Neural cell (in vitro differentiated cells): ENCODE results near the gene TRAT1. TPM values are rescaled to one million over a fixed set of nuclear protein-coding genes. Genes with fewer than 3 reads are reported as not detected.
A peak's percentile ranks its signal among the peaks of the same experiment; 100 is the strongest.

ENCODE experiments used
- H2AFZ ChIP-seq: fragments of 200-600, 300-800 bp; sonication (generic), shearing (Covaris generic); 2 replicates; pipeline ENCODE4 v1.6.0; 2014; ENCODE audit warnings: low read depth, mild to moderate bottlenecking, antibody characterized with exemption, low read length, moderate library complexity
- H3F3A ChIP-seq: fragments of 200-600 bp; shearing (Covaris generic); 2 replicates; pipeline ENCODE4 v1.6.1; 2016; ENCODE audit warnings: mild to moderate bottlenecking, moderate library complexity, mixed read lengths, antibody characterized with exemption, low read length; ENCODE audit not compliant: insufficient read depth, poor library complexity, severe bottlenecking
- H3K27ac ChIP-seq: fragments of 200-600, 300-800 bp; sonication (generic), shearing (Covaris generic); 2 replicates; pipeline ENCODE4 v1.5.1; 2014; ENCODE audit warnings: mild to moderate bottlenecking, low read length, moderate library complexity
- H3K27me3 ChIP-seq: fragments of 300-800, 200-600 bp; sonication (generic), shearing (Covaris generic); 2 replicates; pipeline ENCODE4 v1.6.0; 2014; ENCODE audit warnings: mild to moderate bottlenecking, low read depth, low read length, moderate library complexity; ENCODE audit not compliant: insufficient read depth
- H3K36me3 ChIP-seq: fragments of 300-800, 200-600 bp; sonication (generic), shearing (Covaris generic); 2 replicates; pipeline ENCODE4 v1.5.1; 2014; ENCODE audit warnings: mild to moderate bottlenecking, antibody characterized with exemption, low read length, moderate library complexity; ENCODE audit not compliant: insufficient read depth
- H3K4me2 ChIP-seq: fragments of 300-800, 200-600 bp; sonication (generic), shearing (Covaris generic); 2 replicates; pipeline ENCODE4 v1.6.0; 2014; ENCODE audit warnings: mild to moderate bottlenecking, low read length
- H3K4me3 ChIP-seq: fragments of 300-800, 200-600 bp; sonication (generic), shearing (Covaris generic); 2 replicates; pipeline ENCODE4 v1.5.1; 2014; ENCODE audit warnings: mild to moderate bottlenecking, low read length, moderate library complexity
- H3K79me2 ChIP-seq: fragments of 200-600 bp; shearing (Covaris generic); replicated peaks from 2 replicates; pipeline ENCODE4 v1.6.0; 2014; ENCODE audit warnings: mild to moderate bottlenecking, low read length, moderate library complexity; ENCODE audit not compliant: insufficient read depth
- H3K9ac ChIP-seq: fragments of 300-800, 200-600 bp; sonication (generic), shearing (Covaris generic); 2 replicates; pipeline ENCODE4 v1.6.1; 2016; ENCODE audit warnings: mild to moderate bottlenecking, low read length, mixed read lengths
- H3K9me2 ChIP-seq: fragments of 200-600 bp; shearing (Covaris generic); 2 replicates; pipeline ENCODE4 v1.6.1; 2016; ENCODE audit warnings: mild to moderate bottlenecking, low read length, mixed read lengths; ENCODE audit not compliant: insufficient read depth
- H3K9me3 ChIP-seq: fragments of 200-600, 300-800 bp; sonication (generic), shearing (Covaris generic); 2 replicates; pipeline ENCODE4 v1.6.1; 2016; ENCODE audit warnings: mild to moderate bottlenecking, mixed run types, low read length, moderate library complexity, mixed read lengths
- H4K20me1 ChIP-seq: fragments of 200-600 bp; shearing (Covaris generic); 2 replicates; pipeline ENCODE4 v1.6.1; 2016; ENCODE audit warnings: mild to moderate bottlenecking, mixed run types; ENCODE audit not compliant: insufficient read depth
- EP300 ChIP-seq: fragments of 450-650 bp; conservative IDR thresholded peaks from 2 replicates; pipeline ENCODE4 v1.6.1; 2014; ENCODE audit warnings: antibody characterized with exemption, mild to moderate bottlenecking, moderate library complexity; ENCODE audit not compliant: poor library complexity, severe bottlenecking
- EZH2 ChIP-seq: fragments of 200-600, 300-800 bp; shearing (Covaris generic), sonication (generic); IDR thresholded peaks from 2 replicates; pipeline ENCODE4 v1.6.1; 2014; ENCODE audit warnings: antibody characterized with exemption, low read length, borderline replicate concordance, mild to moderate bottlenecking; ENCODE audit not compliant: insufficient read depth, poor library complexity, severe bottlenecking
- MXI1 ChIP-seq: fragments of 450-650 bp; conservative IDR thresholded peaks from 2 replicates; pipeline ENCODE4 v1.6.1; 2014; ENCODE audit warnings: antibody characterized with exemption, mild to moderate bottlenecking; ENCODE audit not compliant: poor library complexity, severe bottlenecking
- POLR2AphosphoS5 ChIP-seq: IDR thresholded peaks from 2 replicates; pipeline ENCODE4 v1.6.1; 2012
- RAD21 ChIP-seq: fragments of 450-650 bp; conservative IDR thresholded peaks from 2 replicates; pipeline ENCODE4 v1.6.1; 2014; ENCODE audit warnings: antibody characterized with exemption, mild to moderate bottlenecking, moderate library complexity
- REST ChIP-seq: IDR thresholded peaks from 2 replicates; pipeline ENCODE4 v1.6.1; 2012; ENCODE audit warnings: borderline replicate concordance
- SMC3 ChIP-seq: fragments of 450-650 bp; conservative IDR thresholded peaks from 2 replicates; pipeline ENCODE4 v1.6.1; 2014; ENCODE audit warnings: antibody characterized with exemption, mild to moderate bottlenecking, moderate library complexity; ENCODE audit not compliant: poor library complexity
- TAF1 ChIP-seq: IDR thresholded peaks from 2 replicates; pipeline ENCODE4 v1.6.1; 2012; ENCODE audit warnings: low read depth
- polyA plus RNA-seq: library from polyadenylated mRNA; depleted of rRNA; stranded (reverse); fragments of >200 nt; gene quantifications from 2 replicates; pipeline ENCODE4 v1.2.3, GENCODE V29; 2014
- TF ChIP-seq, protein P1 (sequence below): fragments of 450-650 bp; IDR thresholded peaks from 2 replicates; pipeline ENCODE4 v1.5.1; 2014; ENCODE audit warnings: antibody characterized with exemption, mild to moderate bottlenecking, moderate library complexity; ENCODE audit not compliant: poor library complexity, severe bottlenecking

TRAT1 gene
- polyA plus RNA-seq, 1 donor from 2014 or later: not detected

- Histone ChIP-seq H3K27me3 (no peaks in the 10 kb centered on the region), H2AFZ (no peak overlapping the region), H3K4me2 (no peak overlapping the region), H3K79me2 (no peaks in the 10 kb centered on the region), H3K9ac (no peak overlapping the region), H3K27ac (peak overlapping the region; percentile 24), H3F3A (peaks cover 6% of the 10 kb centered on the region), H3K9me2 (no peaks in the 10 kb centered on the region), H3K9me3 (no peaks in the 10 kb centered on the region), H4K20me1 (no peaks in the 10 kb centered on the region), H3K4me3 (peak overlapping the region; percentile 21), H3K36me3 (no peaks in the 10 kb centered on the region)
- peak; percentile 29 for TF ChIP-seq EP300
- TF ChIP-seq POLR2AphosphoS5: peak; percentile 46
- no peak for TF ChIP-seq TAF1
These were observed 4.0 kb downstream of the TRAT1 start for GRCh38 chr3:108826309-108827187.

DNA sequence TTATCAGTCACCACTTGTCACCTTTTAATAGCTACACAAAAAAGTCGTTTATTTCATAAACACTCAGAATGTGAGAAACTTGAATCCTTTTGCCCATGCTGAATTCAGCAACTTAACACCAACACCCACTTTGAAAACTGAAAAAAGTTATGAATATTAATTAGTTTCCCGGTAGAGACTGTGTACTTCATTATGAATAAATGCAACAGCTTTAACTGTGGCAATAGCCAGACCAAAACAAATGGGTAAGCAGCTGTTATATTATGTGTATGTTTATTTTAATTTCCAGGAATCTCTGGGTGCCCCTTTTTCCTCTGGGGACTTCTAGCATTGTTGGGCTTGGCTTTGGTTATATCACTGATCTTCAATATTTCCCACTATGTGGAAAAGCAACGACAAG is 7.8 kb downstream of the TRAT1 start:
- Histone ChIP-seq H4K20me1 (no peaks in the 10 kb centered on the region), H3F3A (peaks cover 6% of the 10 kb centered on the region)

More for the DNA sequence above, 7.8 kb downstream of the TRAT1 start:
- H3K9me2 ChIP-seq: no peaks in the 10 kb centered on the region
- TF ChIP-seq POLR2AphosphoS5 (no peak), SMC3 (no peak), RAD21 (no peak), EZH2 (no peak), MXI1 (no peak), REST (no peak), TAF1 (no peak), EP300 (no peak)
- TF ChIP-seq, protein P1, sequence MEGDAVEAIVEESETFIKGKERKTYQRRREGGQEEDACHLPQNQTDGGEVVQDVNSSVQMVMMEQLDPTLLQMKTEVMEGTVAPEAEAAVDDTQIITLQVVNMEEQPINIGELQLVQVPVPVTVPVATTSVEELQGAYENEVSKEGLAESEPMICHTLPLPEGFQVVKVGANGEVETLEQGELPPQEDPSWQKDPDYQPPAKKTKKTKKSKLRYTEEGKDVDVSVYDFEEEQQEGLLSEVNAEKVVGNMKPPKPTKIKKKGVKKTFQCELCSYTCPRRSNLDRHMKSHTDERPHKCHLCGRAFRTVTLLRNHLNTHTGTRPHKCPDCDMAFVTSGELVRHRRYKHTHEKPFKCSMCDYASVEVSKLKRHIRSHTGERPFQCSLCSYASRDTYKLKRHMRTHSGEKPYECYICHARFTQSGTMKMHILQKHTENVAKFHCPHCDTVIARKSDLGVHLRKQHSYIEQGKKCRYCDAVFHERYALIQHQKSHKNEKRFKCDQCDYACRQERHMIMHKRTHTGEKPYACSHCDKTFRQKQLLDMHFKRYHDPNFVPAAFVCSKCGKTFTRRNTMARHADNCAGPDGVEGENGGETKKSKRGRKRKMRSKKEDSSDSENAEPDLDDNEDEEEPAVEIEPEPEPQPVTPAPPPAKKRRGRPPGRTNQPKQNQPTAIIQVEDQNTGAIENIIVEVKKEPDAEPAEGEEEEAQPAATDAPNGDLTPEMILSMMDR: no peak
- H3K4me2 ChIP-seq: no peak overlapping the region
- no peaks in the 10 kb centered on the region for H3K27me3 ChIP-seq
- no peak overlapping the region for H2AFZ ChIP-seq
- H3K79me2 ChIP-seq: no peaks in the 10 kb centered on the region
- H3K9ac ChIP-seq: no peak overlapping the region
- H3K4me3 ChIP-seq: no peak overlapping the region
- H3K27ac ChIP-seq: no peak overlapping the region
- no peaks in the 10 kb centered on the region for H3K36me3 ChIP-seq
- no peaks in the 10 kb centered on the region for H3K9me3 ChIP-seq
